Measurements from ENCODE around the gene ITGB1BP1.
A peak's percentile ranks its signal among the peaks of the same experiment; 100 is the strongest.

ITGB1BP1 gene, protein sequence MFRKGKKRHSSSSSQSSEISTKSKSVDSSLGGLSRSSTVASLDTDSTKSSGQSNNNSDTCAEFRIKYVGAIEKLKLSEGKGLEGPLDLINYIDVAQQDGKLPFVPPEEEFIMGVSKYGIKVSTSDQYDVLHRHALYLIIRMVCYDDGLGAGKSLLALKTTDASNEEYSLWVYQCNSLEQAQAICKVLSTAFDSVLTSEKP

DNA sequence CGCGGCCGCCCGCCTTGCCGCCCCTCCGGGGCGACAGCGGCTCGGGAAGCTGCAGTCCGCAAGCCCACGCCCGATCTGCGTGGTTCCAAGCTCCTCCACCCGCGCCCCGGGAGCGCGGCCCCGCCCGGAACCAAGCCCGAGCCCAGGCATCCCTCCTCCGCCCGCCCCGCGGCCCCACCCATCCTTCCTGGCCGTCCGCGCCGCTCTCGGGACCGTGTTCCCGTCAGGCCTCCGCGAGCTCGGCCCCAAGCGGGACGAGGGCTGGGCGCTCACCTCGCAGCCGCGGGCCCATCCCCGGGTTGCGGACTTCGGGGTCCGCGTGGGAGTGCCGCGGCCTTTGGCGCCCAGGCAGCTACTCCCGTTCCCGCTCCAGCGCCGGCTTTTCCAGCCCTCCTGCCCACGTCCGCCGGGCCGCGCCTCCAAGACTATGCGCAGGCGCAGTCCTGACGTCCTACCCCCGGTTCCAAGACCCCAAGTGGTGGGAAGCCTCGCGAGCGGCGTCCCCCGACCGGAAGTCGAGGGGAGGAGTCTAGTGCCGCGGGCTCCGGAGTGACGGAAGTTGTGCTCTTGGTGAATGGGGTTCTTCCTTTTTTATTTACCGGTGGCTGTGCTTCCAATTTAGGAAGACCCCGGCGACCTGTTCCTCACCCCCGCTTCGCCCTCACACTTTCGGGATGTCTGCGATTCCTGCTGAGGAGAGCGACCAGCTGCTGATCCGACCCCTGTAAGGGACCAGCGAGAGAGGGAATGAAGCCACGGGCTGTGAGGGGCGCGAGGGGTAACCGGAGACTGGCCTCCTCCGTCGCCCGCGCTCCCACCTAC, at the start of gene ITGB1BP1, which contains the start of gene CPSF3:
Gene ITGB1BP1 (minus strand): TSS at position 429 of the 822 bp plus-strand sequence. CDS start 4,831 bp downstream, outside the sequence.
Gene CPSF3 (plus strand): TSS at position 555 of the 822 bp plus-strand sequence. CDS start 120 bp downstream, at position 675.
- peak; percentile 96 to 98 for DNase-seq

DNA sequence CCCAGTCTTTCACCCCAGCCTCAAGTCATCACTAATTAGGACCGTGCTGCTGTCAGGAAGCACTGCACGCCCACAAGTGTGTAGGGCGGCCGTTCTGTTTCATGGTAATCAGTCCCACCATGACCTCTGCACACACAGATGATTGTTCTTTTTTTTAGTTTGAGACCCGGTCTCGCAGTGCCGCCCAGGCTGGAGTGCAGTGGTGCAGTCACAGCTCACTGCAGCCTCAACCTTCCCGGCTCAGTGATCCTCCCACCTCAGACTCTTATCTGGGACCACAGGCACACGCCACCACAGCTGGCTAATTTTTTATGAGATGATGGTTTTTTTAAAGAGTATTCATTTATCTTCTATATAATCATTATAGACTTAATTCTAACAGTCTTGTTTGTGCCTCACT, 49.2 kb upstream of the ITGB1BP1 start:
- no peak for DNase-seq

DNA sequence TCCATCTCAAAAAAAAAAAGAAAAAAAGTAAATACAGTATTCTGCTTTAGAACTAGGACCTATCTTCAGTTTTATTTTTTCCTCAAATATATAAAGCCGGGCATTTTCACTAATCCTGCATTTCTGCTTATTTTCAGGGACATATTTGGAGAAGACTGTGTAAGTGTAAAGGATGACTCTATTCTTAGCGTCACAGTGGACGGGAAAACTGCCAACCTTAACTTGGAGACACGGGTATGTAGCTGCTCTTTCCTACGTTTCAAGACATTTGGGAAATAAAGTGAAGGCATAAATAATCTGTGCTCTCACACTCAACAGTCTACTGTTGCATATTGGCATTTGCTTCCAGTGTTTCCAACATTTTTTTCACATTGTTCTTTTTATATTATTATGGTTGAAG, 47.9 kb upstream of the ITGB1BP1 start:
- no peak for DNase-seq

DNA sequence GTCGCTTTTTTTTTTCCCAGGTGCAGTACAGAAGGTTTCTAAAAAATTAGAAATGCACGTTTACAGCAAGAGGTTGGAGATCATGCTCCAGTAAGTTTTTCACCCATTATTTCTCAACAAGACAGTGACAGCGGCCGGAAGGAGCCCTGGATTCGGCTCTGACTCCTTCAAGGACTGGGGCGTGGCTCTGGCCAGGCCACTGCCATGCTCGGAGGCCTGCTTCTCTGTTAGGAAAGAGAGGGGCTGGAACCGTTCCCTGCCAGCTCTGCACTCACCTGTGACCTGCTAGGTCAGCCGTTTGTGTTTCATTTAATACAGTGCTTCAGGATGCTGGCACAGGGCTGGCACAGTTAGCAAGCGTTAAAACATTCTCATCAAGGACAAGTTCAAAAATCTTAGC, 44.4 kb upstream of the ITGB1BP1 start:
- no peak for DNase-seq

DNA sequence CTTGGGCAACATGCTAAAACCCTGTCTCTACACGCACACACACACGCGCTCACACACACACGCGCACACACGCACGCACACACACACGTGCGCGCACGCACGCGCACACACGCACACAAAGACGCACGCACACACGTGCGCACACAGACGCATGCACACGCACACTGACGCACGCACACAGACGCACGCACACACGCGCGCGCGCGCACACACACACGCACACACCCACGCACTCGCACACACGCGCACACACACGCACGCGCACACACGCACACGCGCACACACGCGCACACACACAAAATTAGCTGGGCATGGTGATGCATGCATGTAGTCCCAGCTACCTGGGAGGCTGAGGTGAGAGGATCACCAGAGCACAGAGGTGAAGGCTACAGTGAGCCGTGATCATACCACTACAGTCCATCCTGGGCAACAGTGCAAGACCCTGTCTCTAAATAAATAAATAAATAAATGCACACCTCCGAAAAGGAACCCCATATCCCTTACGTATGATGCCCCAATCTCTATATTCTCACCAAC, 42.9 kb upstream of the ITGB1BP1 start:
- DNase-seq, result no peak

DNA sequence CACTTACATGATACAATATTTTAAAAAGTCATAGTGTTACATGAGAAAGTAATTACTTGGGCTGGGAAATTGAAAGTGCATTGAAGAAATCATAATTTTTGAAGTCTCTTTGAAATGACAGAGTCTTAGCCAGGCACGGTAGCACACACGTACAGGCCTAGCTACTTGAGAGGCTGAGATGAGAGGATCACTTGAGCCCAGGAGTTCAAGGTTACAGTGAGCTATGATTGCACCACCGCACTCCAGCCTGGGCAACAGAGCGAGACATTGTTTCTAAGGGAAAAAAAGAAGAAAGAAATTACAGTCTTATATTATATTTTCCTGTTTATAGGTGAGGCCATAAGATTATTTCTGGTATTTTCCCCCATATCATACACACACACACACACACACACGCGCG, 41.8 kb upstream of the ITGB1BP1 start:
- no peak for DNase-seq

DNA sequence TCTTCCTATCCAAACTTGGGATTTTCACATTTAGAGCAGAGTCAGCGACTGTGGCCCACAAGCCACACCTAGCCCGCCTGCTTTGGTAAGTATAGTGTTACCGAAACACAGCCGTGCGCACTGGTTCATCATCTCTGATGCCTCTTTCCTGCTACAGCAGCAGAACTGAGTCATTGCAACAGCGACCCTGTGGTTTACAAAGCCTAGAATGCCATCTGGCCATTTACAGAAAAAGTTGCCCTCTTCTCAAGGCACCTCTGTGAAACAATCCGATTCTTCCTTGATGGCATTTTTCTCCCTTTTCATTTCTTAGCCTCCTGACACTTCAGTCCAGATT, 40.3 kb upstream of the ITGB1BP1 start:
- peak in 1 of 2 donors; percentile 42 for DNase-seq

DNA sequence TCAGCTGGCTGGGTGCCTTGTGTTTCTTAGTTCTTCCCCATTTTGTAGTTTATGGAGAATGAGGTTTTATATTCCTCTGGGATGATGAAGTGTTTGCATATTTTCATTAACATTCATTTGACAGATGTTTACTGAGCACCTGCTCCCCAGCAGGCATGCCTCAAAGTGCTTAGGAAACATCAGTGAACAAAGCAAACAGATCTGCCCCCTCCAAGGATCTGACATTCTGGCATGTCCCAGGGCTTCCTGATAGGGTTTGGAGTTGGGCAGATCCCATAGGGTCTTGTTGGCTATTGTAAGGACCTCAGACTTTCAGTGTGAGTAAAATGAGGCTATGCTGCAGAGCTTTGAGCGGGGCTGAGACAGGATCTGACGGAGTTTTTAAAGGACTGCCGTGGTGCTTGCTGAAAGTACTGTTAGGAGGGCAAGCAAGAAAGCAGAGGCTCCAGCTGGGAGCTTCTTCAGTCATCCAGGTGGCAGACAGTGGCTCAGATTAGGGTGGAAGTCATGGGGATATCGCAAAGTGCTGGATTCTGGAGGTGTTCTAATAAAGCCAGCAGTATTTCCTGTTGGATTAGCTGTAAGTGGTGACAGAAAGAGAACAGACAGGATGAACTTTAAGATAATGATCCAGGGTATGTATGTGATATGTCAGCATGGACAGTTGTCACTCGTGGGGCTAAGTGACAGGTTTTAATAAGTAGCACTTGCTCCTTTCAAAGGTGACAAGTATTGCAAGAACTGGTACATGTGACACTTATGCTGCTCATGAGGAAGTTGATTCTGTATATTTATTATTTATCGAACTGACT, 39.8 kb upstream of the ITGB1BP1 start:
- no peak for DNase-seq

DNA sequence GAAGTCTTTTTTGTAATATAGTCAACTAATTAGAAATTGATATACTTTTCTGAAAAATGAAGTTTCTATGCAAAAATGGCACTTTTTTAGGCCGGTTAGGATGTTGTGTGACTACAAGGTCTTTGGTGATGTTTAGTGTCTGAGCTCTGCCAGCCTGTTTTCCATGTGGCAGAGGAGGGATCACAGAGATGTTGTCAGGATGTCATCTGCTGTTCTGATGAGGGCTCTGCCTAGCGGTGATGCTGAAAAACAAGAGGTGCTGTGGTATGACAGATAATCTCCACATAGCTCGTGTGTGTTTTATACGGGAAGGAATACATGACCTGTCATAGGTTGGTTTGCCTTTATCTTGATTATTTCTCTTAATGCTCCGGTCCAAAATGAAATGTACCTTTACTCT, 39.0 kb upstream of the ITGB1BP1 start:
- DNase-seq, result no peak

DNA sequence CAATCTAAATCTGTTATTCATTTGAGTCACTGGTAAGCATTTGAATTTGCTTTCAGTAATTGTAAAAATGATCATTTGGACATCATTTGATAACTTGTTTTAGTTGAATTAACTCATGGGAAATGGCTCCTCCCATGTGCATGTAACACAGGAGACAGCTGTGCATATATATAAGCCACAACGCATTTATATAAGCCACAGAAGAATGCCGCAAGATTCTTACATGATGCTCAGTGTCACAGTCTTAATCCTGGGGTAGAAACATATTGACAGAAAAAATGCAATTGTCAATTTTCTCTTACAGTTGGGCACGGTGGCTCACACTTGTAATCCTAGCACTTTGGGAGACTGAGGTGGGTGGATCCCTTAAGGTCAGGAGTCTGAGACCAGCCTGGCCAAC, 37.8 kb upstream of the ITGB1BP1 start:
- no peak for DNase-seq

DNA sequence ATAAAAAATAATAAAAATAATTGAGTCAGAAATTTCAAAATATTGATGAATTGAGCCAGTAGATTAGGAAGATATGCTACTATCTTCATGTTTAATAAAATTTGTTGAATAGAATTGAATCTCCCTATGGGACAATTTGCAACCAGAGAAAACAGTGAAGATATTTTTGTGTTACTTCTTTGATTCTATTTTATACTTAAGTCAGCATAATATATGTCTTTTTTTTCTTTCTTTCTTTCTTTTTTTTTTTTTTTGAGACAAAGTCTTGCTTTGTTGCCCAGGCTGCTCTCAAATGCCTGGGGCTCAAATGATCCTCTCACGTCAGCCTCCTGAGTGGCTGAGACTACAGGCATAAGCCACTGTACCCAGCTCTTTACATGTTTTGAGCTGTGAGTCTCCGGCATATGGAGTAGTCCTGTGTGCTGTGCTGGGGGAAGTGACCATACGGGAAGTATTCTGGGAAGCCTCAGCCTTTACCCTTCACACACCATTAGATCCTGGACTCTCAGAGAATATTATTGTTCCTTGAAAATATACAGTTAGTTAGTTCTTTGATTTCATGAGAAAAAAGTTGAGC, 37.2 kb upstream of the ITGB1BP1 start:
- DNase-seq, result no peak

DNA sequence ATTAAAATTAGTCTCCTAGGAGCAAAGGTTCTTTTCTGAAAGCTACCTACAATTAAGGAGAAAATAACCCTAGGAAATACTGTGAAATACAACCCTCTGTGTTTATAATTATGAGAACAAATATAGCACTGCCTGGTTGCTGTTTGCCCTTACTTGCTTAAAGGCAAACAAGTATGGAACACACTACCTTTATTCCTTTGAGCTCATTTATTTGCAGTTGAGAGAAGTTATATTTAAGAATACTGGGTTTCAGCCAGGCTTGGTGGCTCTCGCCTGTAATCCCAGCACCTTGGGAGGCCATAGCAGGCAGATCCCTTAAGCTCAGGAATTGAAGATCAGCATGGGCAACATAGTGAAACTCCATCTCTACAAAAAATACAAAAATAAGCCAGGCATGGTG, 27.9 kb upstream of the ITGB1BP1 start:
- DNase-seq, result no peak

DNA sequence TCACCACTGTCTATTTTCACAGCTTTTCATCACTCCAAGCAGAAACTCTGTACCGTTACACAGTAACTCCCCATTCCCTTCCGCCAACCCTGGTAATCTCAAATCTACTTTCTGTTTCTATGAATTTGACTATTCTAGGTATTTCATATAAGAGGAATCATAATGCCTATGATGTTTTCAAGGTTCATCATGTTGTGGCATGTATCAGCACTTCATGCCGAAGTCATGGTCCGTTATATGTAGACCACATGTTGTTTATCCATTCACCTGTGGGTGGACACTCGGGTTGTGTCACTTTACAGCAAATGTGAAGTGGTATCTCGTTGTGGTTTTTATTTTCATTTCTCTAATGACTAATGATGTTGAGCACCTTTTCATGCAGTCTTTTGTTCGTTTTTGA, 21.8 kb upstream of the ITGB1BP1 start:
- DNase-seq, result no peak

DNA sequence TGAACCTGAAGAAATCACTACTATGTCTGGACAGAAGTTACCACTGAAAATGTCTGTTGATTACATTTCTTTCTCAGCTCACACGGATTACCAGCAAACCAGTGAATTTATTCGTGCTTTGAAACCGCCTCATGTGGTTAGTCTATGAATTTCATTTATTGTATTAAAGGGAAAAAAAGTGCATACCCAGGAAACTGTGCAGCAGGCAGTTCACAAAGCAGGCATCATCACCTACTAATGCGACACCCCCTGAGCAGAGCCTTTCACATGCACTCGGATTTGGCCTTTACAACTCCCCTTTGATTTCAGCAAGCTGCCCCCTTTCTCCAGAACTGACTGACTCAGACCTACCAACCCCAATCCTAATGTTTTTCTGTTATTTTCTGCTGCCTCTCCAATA, 20.2 kb upstream of the ITGB1BP1 start:
- DNase-seq, result no peak

DNA sequence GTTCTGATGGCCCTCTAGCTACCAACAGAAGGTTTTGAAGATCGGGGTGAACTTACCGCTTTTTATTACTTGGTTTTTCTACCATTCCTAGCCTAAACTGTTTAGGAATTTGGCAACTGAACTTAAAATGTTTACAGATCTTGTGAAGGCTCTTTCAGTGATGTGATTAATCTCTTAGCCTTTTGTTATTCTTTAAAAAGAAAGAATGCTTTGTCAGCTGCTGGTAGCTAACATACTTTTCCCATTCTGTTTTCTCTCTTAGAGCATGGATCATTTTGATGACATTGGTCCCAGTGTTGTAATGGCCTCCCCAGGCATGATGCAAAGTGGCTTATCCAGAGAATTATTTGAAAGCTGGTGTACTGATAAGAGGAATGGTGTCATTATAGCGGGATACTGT, 18.2 kb upstream of the ITGB1BP1 start:
- DNase-seq, result no peak

DNA sequence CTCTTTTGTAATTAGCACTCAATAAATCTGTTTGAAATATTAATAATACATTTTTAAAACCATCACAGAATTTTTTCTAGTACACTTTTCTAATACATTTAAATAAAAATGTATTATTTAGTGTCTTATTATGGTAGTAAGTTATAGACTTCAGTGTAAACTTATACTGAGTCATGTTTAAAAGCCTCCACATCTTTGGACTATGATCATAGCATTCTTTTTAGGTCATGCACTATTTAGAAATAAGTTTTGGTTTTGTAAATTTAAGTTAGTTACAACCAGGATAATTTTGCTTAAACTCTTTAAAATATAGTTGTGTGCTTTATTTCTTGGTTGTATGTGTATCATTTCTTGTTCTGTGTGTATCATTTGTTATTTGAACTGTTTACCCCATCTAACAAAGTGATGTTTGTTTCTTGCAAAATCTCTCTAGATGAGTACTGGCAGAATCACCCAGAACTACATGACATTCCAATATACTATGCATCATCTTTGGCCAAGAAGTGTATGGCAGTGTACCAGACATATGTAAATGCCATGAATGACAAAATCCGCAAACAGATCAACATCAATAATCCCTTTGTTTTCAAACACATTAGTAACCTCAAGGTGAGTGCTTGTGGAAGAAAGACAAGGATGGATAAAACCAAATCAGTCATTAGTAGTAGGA, 16.9 kb upstream of the ITGB1BP1 start:
- no peak for DNase-seq

DNA sequence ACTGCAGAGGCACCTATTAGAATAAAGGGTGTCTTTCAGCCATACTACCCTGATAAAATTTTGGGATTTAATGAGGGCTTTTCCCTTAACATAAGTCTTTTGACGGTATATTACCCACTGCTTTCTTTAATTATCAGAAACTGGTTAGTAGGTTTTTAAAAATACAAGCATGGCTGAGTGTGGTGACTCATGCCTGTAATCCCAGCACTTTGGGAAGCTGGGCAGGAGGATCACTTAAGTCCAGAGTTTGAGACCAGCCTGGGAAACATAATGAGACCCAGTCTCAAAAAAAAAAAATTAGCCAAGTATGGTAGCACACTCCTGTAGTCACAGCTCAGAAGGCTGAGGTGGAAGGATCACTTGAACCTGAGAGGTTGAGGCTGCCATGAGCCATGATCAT, 16.2 kb upstream of the ITGB1BP1 start:
- no peak for DNase-seq

DNA sequence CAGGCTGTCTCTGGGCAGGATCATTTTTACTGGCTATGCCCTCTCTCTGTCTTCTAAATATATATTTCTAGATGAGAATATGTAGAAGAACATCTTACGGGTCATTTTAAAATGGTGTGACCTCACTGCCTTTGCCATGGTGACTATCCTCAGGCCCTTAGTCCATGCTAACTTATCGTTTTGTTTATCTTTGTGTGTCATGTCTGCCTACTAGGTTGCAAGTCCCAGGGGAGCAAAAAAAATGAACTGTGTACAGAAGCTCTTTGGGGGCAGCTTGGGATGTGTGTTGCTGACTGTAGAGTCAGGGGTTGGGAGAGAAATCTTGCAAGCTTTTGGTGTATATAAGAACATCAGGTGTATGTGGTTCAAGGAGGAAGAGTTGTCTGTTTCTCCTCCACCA, 11.2 kb upstream of the ITGB1BP1 start:
- no peak for DNase-seq

DNA sequence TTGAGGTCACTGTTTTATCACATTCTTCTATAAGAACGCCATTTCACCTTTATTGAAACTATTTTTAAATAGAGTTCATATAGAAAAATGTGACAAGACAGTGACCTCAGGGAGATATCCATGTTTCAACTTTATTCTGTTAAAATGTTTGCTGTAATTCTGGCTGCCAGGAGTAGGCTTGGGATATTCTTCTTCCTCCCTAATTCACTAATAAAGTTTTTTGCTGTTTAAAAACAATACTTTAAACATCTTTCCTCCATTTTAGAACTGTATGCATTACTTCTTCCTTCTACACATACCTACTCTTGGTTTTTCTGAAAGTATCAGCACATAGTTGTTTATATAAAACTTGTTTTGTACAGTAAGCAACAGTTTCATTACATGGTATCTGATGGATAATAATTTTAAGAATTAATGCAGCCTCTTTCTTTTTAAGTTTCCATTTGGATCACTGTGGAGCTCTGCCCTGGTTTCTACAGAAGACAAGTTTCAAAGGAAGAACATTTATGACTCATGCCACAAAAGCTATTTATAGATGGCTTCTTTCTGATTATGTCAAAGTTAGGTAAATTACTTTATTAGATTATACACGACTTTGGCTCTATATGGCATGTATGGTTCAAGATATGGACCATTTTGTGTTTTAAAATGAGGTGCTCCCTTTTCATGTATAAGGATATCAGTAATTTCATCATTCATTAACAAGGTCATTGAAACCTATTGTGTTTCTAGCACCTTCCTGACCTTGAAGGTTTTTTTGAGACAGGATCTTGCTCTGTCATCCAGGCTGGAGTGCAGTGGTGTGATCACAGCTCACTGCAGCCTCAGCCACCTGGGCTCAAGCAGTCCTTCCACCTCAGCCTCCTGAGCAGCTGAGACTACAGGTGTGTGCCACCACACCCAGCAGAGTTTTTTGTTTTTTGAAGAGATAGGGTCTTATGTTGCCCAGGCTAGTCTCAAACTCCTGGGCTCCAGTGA, 7.3 kb upstream of the ITGB1BP1 start:
- DNase-seq, result no peak

DNA sequence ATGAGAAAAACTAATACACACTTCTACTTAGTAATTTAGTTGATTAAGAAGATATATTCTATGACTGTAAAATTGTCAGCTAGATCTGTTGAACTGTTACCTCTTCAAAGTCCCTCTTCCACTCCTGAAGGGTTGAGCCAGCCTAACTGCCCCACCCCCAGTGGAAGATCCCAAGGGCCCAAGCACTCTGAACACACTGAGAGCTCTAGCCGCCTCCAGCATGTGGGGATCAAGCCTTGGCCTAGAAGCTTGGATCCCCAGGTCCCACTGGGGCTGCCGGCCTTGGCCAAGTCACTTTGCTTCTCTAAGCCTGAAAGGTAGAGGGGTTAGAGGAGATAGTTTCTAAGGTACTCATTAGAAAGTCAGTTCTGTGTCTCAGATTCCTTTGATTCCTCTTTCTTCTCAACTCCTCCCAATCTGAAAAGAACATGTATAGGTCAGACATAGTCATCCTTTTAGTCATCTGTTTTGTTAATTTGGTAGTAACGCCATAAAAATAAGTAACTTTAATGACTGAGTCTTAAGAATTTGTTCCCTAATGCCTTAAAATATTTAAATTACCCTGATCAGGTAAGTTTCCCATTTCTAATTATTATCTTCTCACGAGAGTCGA, 5.7 kb upstream of the ITGB1BP1 start:
- DNase-seq, result no peak

Data from bone marrow (tissue), 2 donors.